ENCODE measurements around the gene PPP4R3B.
A peak's percentile ranks its signal among the peaks of the same experiment; 100 is the strongest.

Gene PPP4R3B

DNA sequence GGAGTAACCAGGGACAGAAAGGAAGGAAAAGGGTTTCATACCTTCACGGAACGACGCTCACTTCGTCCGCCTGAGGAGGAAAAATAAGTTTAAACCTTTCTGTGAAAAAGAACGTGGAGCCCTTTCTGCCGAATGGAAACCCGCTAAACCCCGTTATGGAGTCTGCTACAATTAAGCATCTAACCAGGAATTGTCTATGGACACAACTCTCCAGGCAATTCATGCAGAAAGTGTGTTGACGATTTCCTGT lies 528 bp upstream of the PPP4R3B start:
- no peaks in the 10 kb centered on the region for H3K9me3 ChIP-seq (ENCODE audit: insufficient read depth, low read depth, low read length)
- no peaks in the 10 kb centered on the region for H3K27me3 ChIP-seq (ENCODE audit: insufficient read depth, low read length, poor library complexity, severe bottlenecking)
- peak overlapping the region; percentile 93 for H3K9ac ChIP-seq (ENCODE audit: low read depth, low read length, poor library complexity, severe bottlenecking)
- H3K4me2 ChIP-seq (ENCODE audit: low read depth, low read length, poor library complexity, severe bottlenecking), result peak overlapping the region; percentile 93
- H3K4me3 ChIP-seq (ENCODE audit: low read length, poor library complexity, severe bottlenecking), result peak overlapping the region; percentile 88
- H3K79me2 ChIP-seq (ENCODE audit: insufficient read depth, low read length), result peaks cover 89% of the 10 kb centered on the region
- peak overlapping the region; percentile 74 for H2AFZ ChIP-seq (ENCODE audit: low read length)
- no peaks in the 10 kb centered on the region for H3K9me2 ChIP-seq (replicated peaks; ENCODE audit: low read depth, low read length)
- H4K20me1 ChIP-seq (ENCODE audit: insufficient read depth, low read length, poor library complexity, severe bottlenecking), result peaks cover 61% of the 10 kb centered on the region
- no peaks in the 10 kb centered on the region for H3F3A ChIP-seq (ENCODE audit: low read depth)
- no peak for TF ChIP-seq EZH2phosphoT487 (IDR thresholded peaks at IDR 0.05; ENCODE audit: borderline replicate concordance)
- TF ChIP-seq, protein P1, sequence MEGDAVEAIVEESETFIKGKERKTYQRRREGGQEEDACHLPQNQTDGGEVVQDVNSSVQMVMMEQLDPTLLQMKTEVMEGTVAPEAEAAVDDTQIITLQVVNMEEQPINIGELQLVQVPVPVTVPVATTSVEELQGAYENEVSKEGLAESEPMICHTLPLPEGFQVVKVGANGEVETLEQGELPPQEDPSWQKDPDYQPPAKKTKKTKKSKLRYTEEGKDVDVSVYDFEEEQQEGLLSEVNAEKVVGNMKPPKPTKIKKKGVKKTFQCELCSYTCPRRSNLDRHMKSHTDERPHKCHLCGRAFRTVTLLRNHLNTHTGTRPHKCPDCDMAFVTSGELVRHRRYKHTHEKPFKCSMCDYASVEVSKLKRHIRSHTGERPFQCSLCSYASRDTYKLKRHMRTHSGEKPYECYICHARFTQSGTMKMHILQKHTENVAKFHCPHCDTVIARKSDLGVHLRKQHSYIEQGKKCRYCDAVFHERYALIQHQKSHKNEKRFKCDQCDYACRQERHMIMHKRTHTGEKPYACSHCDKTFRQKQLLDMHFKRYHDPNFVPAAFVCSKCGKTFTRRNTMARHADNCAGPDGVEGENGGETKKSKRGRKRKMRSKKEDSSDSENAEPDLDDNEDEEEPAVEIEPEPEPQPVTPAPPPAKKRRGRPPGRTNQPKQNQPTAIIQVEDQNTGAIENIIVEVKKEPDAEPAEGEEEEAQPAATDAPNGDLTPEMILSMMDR (conservative IDR thresholded peaks at IDR 0.05; ENCODE audit: low read length), result no peak
- H3K36me3 ChIP-seq (ENCODE audit: insufficient read depth, low read length), result peaks cover 13% of the 10 kb centered on the region; the same call in 1 of the 2 replicates
- H3K4me1 ChIP-seq (ENCODE audit: insufficient read depth, low read length, poor library complexity, severe bottlenecking), result peaks cover 38% of the 10 kb centered on the region

DNA sequence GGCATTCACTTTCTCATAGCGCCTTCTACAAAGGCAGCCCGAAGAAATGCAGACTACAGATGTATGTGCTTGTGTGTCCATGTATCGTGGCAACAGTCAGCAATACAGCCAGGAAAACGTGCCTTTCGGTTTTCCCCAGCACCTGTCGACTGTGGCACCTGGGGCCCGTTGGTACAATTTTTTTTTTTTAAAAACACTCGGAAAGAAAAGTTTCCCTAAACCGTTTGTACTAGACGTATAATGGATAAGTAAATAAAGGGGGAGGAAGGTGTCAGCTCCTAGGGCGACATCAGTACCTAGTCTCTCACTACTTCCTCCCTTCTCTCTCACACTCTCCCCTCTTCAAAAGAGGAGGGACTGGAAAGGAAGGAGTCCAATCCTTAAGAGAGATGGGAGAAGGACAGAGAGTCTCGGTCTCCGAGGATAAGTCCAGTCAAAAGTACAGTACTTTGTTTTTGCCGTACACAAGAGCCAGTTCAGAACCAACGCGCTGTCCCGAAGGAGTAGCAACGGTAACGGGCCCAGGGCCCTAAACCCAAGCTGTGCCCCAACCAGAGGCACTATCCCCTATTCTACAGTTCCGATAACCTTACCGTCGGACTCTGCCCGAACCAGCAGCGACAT lies 759 bp downstream of the PPP4R3B start:
- no peaks in the 10 kb centered on the region for H3K9me2 ChIP-seq (replicated peaks; ENCODE audit: low read depth, low read length)
- peak overlapping the region; percentile 98 for H3K9ac ChIP-seq (ENCODE audit: low read depth, low read length, poor library complexity, severe bottlenecking)
- H2AFZ ChIP-seq (ENCODE audit: low read length), result peak overlapping the region; percentile 73
- H3K27me3 ChIP-seq (ENCODE audit: insufficient read depth, low read length, poor library complexity, severe bottlenecking), result no peaks in the 10 kb centered on the region
- peak overlapping the region; percentile 93 for H3K4me3 ChIP-seq (ENCODE audit: low read length, poor library complexity, severe bottlenecking)
- peaks cover 96% of the 10 kb centered on the region for H3K79me2 ChIP-seq (ENCODE audit: insufficient read depth, low read length)
- peaks cover 70% of the 10 kb centered on the region for H4K20me1 ChIP-seq (ENCODE audit: insufficient read depth, low read length, poor library complexity, severe bottlenecking)
- TF ChIP-seq, protein P1 (conservative IDR thresholded peaks at IDR 0.05; ENCODE audit: low read length), result no peak
- TF ChIP-seq EZH2phosphoT487 (IDR thresholded peaks at IDR 0.05; ENCODE audit: borderline replicate concordance), result no peak
- peaks cover 24% of the 10 kb centered on the region for H3K36me3 ChIP-seq (ENCODE audit: insufficient read depth, low read length)
- H3K4me1 ChIP-seq (ENCODE audit: insufficient read depth, low read length, poor library complexity, severe bottlenecking), result peaks cover 38% of the 10 kb centered on the region
- H3F3A ChIP-seq (ENCODE audit: low read depth), result no peaks in the 10 kb centered on the region
- H3K4me2 ChIP-seq (ENCODE audit: low read depth, low read length, poor library complexity, severe bottlenecking), result peak overlapping the region; percentile 90
- H3K9me3 ChIP-seq (ENCODE audit: insufficient read depth, low read depth, low read length), result no peaks in the 10 kb centered on the region

DNA sequence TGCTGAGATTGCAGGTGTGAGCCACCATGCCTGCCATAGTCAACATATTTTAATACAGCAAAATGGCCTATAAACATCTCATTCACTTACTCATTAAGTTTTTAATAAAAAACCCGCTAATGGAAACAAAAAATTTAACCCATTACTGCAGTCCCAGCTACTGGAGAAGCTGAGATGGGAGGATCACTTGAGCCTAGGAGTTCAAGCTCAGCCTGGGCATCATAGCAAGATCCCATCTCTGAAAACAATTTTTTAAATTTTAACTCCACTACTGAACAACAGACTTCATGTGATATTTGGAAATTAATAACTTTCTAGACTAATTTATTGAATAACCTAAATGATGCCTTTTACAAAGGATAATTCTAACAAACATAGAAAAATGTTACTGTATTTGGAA lies 5.4 kb downstream of the PPP4R3B start:
- Histone ChIP-seq H2AFZ (ENCODE audit: low read length) (no peak overlapping the region), H3K27me3 (ENCODE audit: insufficient read depth, low read length, poor library complexity, severe bottlenecking) (no peaks in the 10 kb centered on the region), H3K36me3 (ENCODE audit: insufficient read depth, low read length) (peaks cover 34% of the 10 kb centered on the region), H3K79me2 (ENCODE audit: insufficient read depth, low read length) (peaks cover 99% of the 10 kb centered on the region), H3K9me3 (ENCODE audit: insufficient read depth, low read depth, low read length) (no peaks in the 10 kb centered on the region), H4K20me1 (ENCODE audit: insufficient read depth, low read length, poor library complexity, severe bottlenecking) (peaks cover 68% of the 10 kb centered on the region), H3K4me2 (ENCODE audit: low read depth, low read length, poor library complexity, severe bottlenecking) (no peak overlapping the region), H3K9ac (ENCODE audit: low read depth, low read length, poor library complexity, severe bottlenecking) (no peak overlapping the region), H3K4me1 (ENCODE audit: insufficient read depth, low read length, poor library complexity, severe bottlenecking) (peaks cover 25% of the 10 kb centered on the region), H3K9me2 (replicated peaks; ENCODE audit: low read depth, low read length) (no peaks in the 10 kb centered on the region), H3K4me3 (ENCODE audit: low read length, poor library complexity, severe bottlenecking) (no peak overlapping the region), H3F3A (ENCODE audit: low read depth) (no peaks in the 10 kb centered on the region)
- no peak for TF ChIP-seq EZH2phosphoT487 (IDR thresholded peaks at IDR 0.05; ENCODE audit: borderline replicate concordance)
- TF ChIP-seq, protein P1 (conservative IDR thresholded peaks at IDR 0.05; ENCODE audit: low read length), result no peak
